Activated naive CD8-positive, alpha-beta T cell treated with anti-CD3 and anti-CD28 coated beads, Interleukin-2, amount 50 U/mL, for 16 hours (primary cell): ENCODE results near the gene SLC26A9.

Experiments used
- DNase-seq: peaks from one replicate; pipeline ENCODE4 v3.0.0-alpha.2; 2020; ENCODE audit warnings: low read depth, low spot score

Gene SLC26A9

GRCh38 chr1:205948886-205949285 lies 5.6 kb upstream of the SLC26A9 start:
- DNase-seq: no peak

- no peak for DNase-seq
Measured at GRCh38 chr1:205948039-205948438, 4.8 kb upstream of the SLC26A9 start.

GRCh38 chr1:205947024-205947423 lies 3.8 kb upstream of the SLC26A9 start:
- no peak for DNase-seq

GRCh38 chr1:205945069-205945468 lies 1.8 kb upstream of the SLC26A9 start:
- no peak for DNase-seq

- DNase-seq: no peak
Measured at GRCh38 chr1:205944525-205944924, 1.3 kb upstream of the SLC26A9 start.

GRCh38 chr1:205942631-205943159 lies 561 bp downstream of the SLC26A9 start:
- no peak for DNase-seq

GRCh38 chr1:205940710-205941109 lies 2.5 kb downstream of the SLC26A9 start:
- no peak for DNase-seq

- DNase-seq: no peak
Measured at GRCh38 chr1:205939690-205940330, 3.4 kb downstream of the SLC26A9 start.

- DNase-seq: no peak
Measured at GRCh38 chr1:205938682-205939081, 4.6 kb downstream of the SLC26A9 start.

GRCh38 chr1:205936846-205937586 lies 6.2 kb downstream of the SLC26A9 start:
- no peak for DNase-seq

GRCh38 chr1:205936311-205936710 lies 6.9 kb downstream of the SLC26A9 start:
- no peak for DNase-seq

- DNase-seq: no peak
Measured at GRCh38 chr1:205935869-205936268, 7.4 kb downstream of the SLC26A9 start.

GRCh38 chr1:205934788-205935187 lies 8.5 kb downstream of the SLC26A9 start:
- DNase-seq: no peak

- no peak for DNase-seq
Measured at GRCh38 chr1:205933671-205934618, 9.3 kb downstream of the SLC26A9 start.

GRCh38 chr1:205932776-205933175 lies 10.5 kb downstream of the SLC26A9 start:
- no peak for DNase-seq

GRCh38 chr1:205930799-205931281 lies 12.4 kb downstream of the SLC26A9 start:
- no peak for DNase-seq

- DNase-seq: no peak
Measured at GRCh38 chr1:205930195-205930577, 13.1 kb downstream of the SLC26A9 start.

- DNase-seq: no peak
Measured at GRCh38 chr1:205929496-205930194, 13.6 kb downstream of the SLC26A9 start.

- no peak for DNase-seq
Measured at GRCh38 chr1:205928317-205928716, 14.9 kb downstream of the SLC26A9 start.

- DNase-seq: no peak
Measured at GRCh38 chr1:205927676-205928075, 15.6 kb downstream of the SLC26A9 start.

GRCh38 chr1:205927247-205927646 lies 16.0 kb downstream of the SLC26A9 start:
- no peak for DNase-seq
